ENCODE results near the gene EMC7. TPM values are rescaled to one million over a fixed set of nuclear protein-coding genes. Genes with fewer than 3 reads are reported as not detected.

The EMC7 gene
- total RNA-seq, 1 experiment from 2014 or later = 38.7 TPM

- ChIA-PET RAD21 (ENCODE audit: low non-redundant PET in 1 of 2, low total read pairs in 2 of 2, uncharacterized antibody in 2 of 2, unreplicated experiment in 2 of 2) (no interaction called here), POLR2A (no interaction called here), CTCF (no interaction called here)
- intact Hi-C loops (cut with micrococcal nuclease) = no loop called here
- peaks cover 4 to 8% of the 10 kb centered on the region in 2 experiments; a peak in 3 of 4 replicates for H3K4me1 ChIP-seq (ENCODE audit: control insufficient read depth in 1 of 2, insufficient read depth in 2 of 2, low read length in 2 of 2)
- H3K9me2 ChIP-seq (ENCODE audit: insufficient read depth) = no peaks in the 10 kb centered on the region
- no TSS peak for BruUV-seq (replicated peaks)
- no peak overlapping the region for H2AFZ ChIP-seq (ENCODE audit: low read depth, low read length, poor library complexity, severe bottlenecking)
- no peak overlapping the region for H3K4me3 ChIP-seq (replicated peaks in 1 of 2; ENCODE audit: low read depth in 1 of 2, low read length in 2 of 2)
- H4K20me1 ChIP-seq (ENCODE audit: insufficient read depth) = no peaks in the 10 kb centered on the region
- ATAC-seq = no peak
- no peak overlapping the region for H3K27ac ChIP-seq (ENCODE audit: low read depth, low read length)
- H3K27me3 ChIP-seq (ENCODE audit: insufficient read depth, low read length) = no peaks in the 10 kb centered on the region
- DNase-seq (ENCODE audit: low read depth, low spot score) = no peak
- H3K36me3 ChIP-seq (ENCODE audit: control insufficient read depth in 1 of 2, insufficient read depth in 2 of 2, low read length in 2 of 2) = no peaks in the 10 kb centered on the region
- no peak for TF ChIP-seq CBX3 (IDR thresholded peaks at IDR 0.05; ENCODE audit: low read depth)
- H3K9me3 ChIP-seq (ENCODE audit: control insufficient read depth in 1 of 2, insufficient read depth in 1 of 2, low read depth in 1 of 2, low read length in 2 of 2) = no peaks in the 10 kb centered on the region
- H3K79me2 ChIP-seq (ENCODE audit: insufficient read depth, low read length) = no peaks in the 10 kb centered on the region
- no peak overlapping the region for H3K4me2 ChIP-seq (ENCODE audit: low read length)
- H3K9ac ChIP-seq (ENCODE audit: low read length) = no peak overlapping the region
Measured at GRCh38 chr15:34043813-34044212, 57.8 kb downstream of the EMC7 start.

- no peaks in the 10 kb centered on the region for H3K9me3 ChIP-seq (ENCODE audit: control insufficient read depth in 1 of 2, insufficient read depth in 1 of 2, low read depth in 1 of 2, low read length in 2 of 2)
- RAD21 ChIA-PET (ENCODE audit: low non-redundant PET in 1 of 2, low total read pairs in 2 of 2, uncharacterized antibody in 2 of 2, unreplicated experiment in 2 of 2) = no interaction called here
- no peak for ATAC-seq
Measured at GRCh38 chr15:34043391-34043790, 58.3 kb downstream of the EMC7 start.

More at GRCh38 chr15:34043391-34043790, 58.3 kb downstream of the EMC7 start:
- ChIA-PET POLR2A (no interaction called here), CTCF (no interaction called here)
- Histone ChIP-seq H3K27ac (ENCODE audit: low read depth, low read length) (no peak overlapping the region), H3K27me3 (ENCODE audit: insufficient read depth, low read length) (no peaks in the 10 kb centered on the region), H3K79me2 (ENCODE audit: insufficient read depth, low read length) (no peaks in the 10 kb centered on the region), H4K20me1 (ENCODE audit: insufficient read depth) (no peaks in the 10 kb centered on the region), H3K4me1 (ENCODE audit: control insufficient read depth in 1 of 2, insufficient read depth in 2 of 2, low read length in 2 of 2) (peaks cover 4 to 10% of the 10 kb centered on the region in 2 experiments; a peak in 3 of 4 replicates), H3K4me3 (replicated peaks in 1 of 2; ENCODE audit: low read depth in 1 of 2, low read length in 2 of 2) (no peak overlapping the region), H2AFZ (ENCODE audit: low read depth, low read length, poor library complexity, severe bottlenecking) (no peak overlapping the region), H3K9me2 (ENCODE audit: insufficient read depth) (no peaks in the 10 kb centered on the region), H3K36me3 (ENCODE audit: control insufficient read depth in 1 of 2, insufficient read depth in 2 of 2, low read length in 2 of 2) (no peaks in the 10 kb centered on the region), H3K4me2 (ENCODE audit: low read length) (no peak overlapping the region), H3K9ac (ENCODE audit: low read length) (no peak overlapping the region)
- TF ChIP-seq CEBPB (IDR thresholded peaks at IDR 0.05; ENCODE audit: low read depth) = no peak
- no peak for TF ChIP-seq POLR2AphosphoS5 (IDR thresholded peaks at IDR 0.05; ENCODE audit: low read depth, low read length)
- no peak for TF ChIP-seq EGR1 (IDR thresholded peaks at IDR 0.05; ENCODE audit: low read depth)
- TF ChIP-seq TCF7L2 (IDR thresholded peaks at IDR 0.05; ENCODE audit: borderline replicate concordance, extremely low read depth, insufficient read depth, insufficient read length) = no peak
- TF ChIP-seq REST (IDR thresholded peaks at IDR 0.05; ENCODE audit: low read depth) = no peak
- TF ChIP-seq MAX (IDR thresholded peaks at IDR 0.05) = no peak
- TF ChIP-seq EZH2phosphoT487 (IDR thresholded peaks at IDR 0.05; ENCODE audit: borderline replicate concordance) = no peak
- TF ChIP-seq ZBTB33 (IDR thresholded peaks at IDR 0.05; ENCODE audit: extremely low read depth, insufficient replicate concordance, low read length) = no peak
- TF ChIP-seq POLR2A (IDR thresholded peaks at IDR 0.05; ENCODE audit: borderline replicate concordance, extremely low read depth, insufficient read depth, insufficient read length) = no peak
- TF ChIP-seq ATF3 (IDR thresholded peaks at IDR 0.05) = no peak
- no peak for DNase-seq (ENCODE audit: low read depth, low spot score)
- intact Hi-C loops (cut with micrococcal nuclease) = no loop called here
- no TSS peak for BruUV-seq (replicated peaks)
